ENCODE data around the gene TEX51. TPM values are rescaled to one million over a fixed set of nuclear protein-coding genes. Genes with fewer than 3 reads are reported as not detected.

Gene TEX51
- total RNA-seq, 6 experiments from 2014 or later: 0.66 TPM; not detected in 5

DNA sequence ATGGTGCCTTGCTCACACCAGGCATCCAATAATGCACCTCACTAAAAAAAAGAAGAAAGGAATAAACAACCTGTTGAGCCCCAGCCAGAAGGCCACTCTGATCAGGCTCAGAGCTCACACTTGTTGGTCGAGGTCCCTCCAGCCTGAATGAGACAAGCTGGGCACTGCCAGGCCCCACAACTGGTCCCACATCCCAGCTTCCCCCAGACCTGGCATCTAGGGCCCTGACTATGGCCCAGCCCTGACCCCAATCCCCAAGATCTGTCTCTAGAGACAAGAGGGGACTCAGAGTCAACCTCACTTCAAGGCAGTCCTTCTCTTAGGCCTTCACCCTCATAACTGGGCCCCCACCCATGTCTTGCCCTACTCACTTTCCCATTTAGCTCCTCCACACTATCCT lies 22.4 kb downstream of the TEX51 start:
- DNase-seq (no peak), ATAC-seq (no peak)
- Histone ChIP-seq H3K9me3 (no peaks in the 10 kb centered on the region), H3K4me3 (no peak overlapping the region), H3K4me1 (no peaks in the 10 kb centered on the region), H3K27me3 (no peaks in the 10 kb centered on the region), H3K27ac (no peak overlapping the region), H3K36me3 (no peaks in the 10 kb centered on the region)
- 25% methylated on average over 1 of the region's 1 CpG for WGBS (ENCODE audit: insufficient coverage, low coverage, low lambda C conversion rate, missing lambda C conversion rate)
- intact Hi-C loops (cut with DNase I): no loop called here
- no peak for TF ChIP-seq POLR2A (IDR thresholded peaks at IDR 0.05)
- TF ChIP-seq, protein P1, sequence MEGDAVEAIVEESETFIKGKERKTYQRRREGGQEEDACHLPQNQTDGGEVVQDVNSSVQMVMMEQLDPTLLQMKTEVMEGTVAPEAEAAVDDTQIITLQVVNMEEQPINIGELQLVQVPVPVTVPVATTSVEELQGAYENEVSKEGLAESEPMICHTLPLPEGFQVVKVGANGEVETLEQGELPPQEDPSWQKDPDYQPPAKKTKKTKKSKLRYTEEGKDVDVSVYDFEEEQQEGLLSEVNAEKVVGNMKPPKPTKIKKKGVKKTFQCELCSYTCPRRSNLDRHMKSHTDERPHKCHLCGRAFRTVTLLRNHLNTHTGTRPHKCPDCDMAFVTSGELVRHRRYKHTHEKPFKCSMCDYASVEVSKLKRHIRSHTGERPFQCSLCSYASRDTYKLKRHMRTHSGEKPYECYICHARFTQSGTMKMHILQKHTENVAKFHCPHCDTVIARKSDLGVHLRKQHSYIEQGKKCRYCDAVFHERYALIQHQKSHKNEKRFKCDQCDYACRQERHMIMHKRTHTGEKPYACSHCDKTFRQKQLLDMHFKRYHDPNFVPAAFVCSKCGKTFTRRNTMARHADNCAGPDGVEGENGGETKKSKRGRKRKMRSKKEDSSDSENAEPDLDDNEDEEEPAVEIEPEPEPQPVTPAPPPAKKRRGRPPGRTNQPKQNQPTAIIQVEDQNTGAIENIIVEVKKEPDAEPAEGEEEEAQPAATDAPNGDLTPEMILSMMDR (IDR thresholded peaks at IDR 0.05): no peak

DNA sequence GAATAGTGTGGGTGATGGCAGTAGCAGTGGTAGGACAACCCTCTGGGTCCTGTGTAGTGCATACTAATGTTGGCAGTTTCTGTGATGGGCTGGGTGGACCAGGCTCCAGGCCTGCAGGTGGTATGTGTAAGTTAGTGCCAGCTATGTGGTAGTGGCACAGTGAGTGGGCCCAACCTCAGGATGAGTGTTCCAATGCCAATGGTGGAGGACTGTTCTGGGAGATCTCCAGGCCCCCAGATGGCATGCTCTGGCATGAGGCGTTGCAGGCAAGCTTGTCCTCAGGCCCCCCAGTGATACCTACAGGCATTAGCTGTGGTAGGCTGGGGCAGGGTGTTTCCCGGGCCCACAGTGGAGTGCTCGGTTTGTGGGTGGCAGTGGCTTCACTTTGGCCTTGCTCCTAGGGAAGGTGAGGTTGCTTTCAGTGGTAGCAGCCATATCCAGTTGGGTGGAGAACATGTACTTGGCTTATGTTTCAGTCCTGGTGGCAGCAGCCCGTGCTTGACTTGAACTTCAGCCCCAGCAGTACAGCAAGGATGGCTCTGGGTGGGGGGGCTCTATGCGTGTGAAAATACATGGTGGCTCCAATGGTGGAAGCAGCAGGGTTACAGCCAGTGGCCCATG lies 32.4 kb downstream of the TEX51 start:
- H3K27me3 ChIP-seq: no peaks in the 10 kb centered on the region
- no peaks in the 10 kb centered on the region for H3K4me1 ChIP-seq
- no peaks in the 10 kb centered on the region for H3K36me3 ChIP-seq
- no peak for DNase-seq
- TF ChIP-seq POLR2A (IDR thresholded peaks at IDR 0.05): no peak
- TF ChIP-seq, protein P1 (IDR thresholded peaks at IDR 0.05): no peak
- intact Hi-C loops (cut with DNase I): no loop called here
- H3K9me3 ChIP-seq: no peaks in the 10 kb centered on the region
- no peak overlapping the region for H3K4me3 ChIP-seq
- no CpG with 5 or more reads among the region's 5 CpGs for WGBS (ENCODE audit: insufficient coverage, low coverage, low lambda C conversion rate, missing lambda C conversion rate)
- peak in 1 of 4 donors; percentile 11 for ATAC-seq
- H3K27ac ChIP-seq: no peak overlapping the region

DNA sequence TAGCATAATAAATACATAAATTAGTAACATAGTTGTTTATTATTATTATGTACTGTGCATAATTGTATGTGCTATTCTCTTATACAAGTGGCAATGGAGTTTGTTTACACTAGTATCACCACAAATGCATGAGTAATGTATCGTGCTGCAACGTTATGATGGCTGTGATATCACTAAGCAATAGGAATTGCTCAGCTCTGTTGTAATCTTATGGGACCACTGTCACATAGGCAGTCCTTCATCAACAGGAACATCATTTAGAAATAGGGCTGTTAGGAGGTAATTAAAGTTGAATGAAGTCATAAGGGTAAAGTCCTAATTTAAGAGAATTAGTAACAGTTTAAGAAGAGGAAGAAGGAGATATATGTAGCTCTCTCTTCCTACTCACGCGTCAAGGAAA lies 33.8 kb downstream of the TEX51 start:
- 72% methylated on average over 4 of the region's 4 CpGs for WGBS (ENCODE audit: insufficient coverage, low coverage, low lambda C conversion rate, missing lambda C conversion rate)
- no peak overlapping the region for H3K4me3 ChIP-seq
- H3K36me3 ChIP-seq: no peaks in the 10 kb centered on the region
- H3K4me1 ChIP-seq: no peaks in the 10 kb centered on the region
- H3K27ac ChIP-seq: no peak overlapping the region
- DNase-seq (no peak), ATAC-seq (no peak)
- TF ChIP-seq, protein P1 (IDR thresholded peaks at IDR 0.05): no peak
- intact Hi-C loops (cut with DNase I): no loop called here
- no peaks in the 10 kb centered on the region for H3K9me3 ChIP-seq
- H3K27me3 ChIP-seq: no peaks in the 10 kb centered on the region

DNA sequence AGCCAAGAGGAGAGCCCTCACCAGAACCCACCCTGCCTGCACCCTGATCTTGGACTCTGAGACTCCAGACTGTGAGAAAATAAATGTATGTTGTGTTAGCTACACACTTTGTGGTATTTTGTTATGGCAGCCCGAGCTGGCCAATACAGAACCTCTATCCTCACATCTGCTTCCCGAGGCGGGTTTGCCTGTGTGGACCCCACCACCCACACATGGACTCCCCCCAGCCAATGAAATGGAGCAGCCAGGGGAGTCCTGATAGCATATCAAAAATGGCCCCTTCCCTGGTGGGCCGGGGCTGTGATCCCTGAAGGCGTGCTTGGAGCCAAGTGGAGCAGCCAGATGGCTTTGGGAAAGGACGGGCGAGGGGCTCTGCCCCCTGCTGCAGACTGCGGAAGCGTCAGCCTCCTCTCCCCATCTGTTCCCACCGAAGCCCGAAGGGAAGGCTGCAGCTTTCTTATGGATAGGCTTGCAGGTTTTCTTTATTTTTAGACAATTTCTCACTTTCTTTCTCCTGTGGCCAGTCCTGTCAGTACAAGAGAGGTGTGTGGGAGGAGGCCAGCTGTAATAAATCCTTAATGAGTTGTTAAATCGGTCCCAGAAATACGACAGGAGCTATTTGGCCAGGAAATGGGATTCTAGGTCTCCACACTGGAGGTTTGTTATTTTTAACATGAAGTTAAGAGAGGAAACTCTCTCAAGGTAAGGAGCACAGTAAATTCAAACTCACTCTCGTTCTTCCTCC lies 34.4 kb downstream of the TEX51 start:
- no peaks in the 10 kb centered on the region for H3K27me3 ChIP-seq
- TF ChIP-seq, protein P1 (IDR thresholded peaks at IDR 0.05): no peak
- TF ChIP-seq POLR2A (IDR thresholded peaks at IDR 0.05): no peak
- H3K27ac ChIP-seq: no peak overlapping the region
- intact Hi-C loops (cut with DNase I): no loop called here
- ATAC-seq: no peak
- no peaks in the 10 kb centered on the region for H3K9me3 ChIP-seq
- no peak for DNase-seq
- no peak overlapping the region for H3K4me3 ChIP-seq
- H3K36me3 ChIP-seq: no peaks in the 10 kb centered on the region
- 43% methylated on average over 8 of the region's 14 CpGs for WGBS (ENCODE audit: insufficient coverage, low coverage, low lambda C conversion rate, missing lambda C conversion rate)
- H3K4me1 ChIP-seq: no peaks in the 10 kb centered on the region

Data from right lobe of liver (tissue), 6 donors.